Measurements from ENCODE around the gene AACS.

DNA sequence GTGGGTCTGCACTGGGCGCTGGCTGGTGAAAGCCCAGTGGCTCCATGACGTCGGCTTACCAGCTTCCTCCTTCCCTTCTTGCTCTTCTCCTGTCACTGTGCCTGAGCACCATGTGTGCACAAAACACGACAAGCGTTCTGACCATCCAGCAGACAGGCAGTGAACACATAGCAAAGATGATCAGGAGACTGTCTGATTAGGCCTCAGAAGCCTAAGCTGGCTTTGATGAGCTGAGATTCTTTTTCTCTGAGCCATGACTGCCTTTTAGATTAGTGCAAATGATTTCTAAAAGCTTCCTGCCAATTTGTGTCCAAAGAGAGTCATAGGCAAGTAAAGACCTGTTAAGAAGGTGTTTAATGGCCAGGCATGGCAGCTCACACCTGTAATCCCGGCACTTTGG, 83.1 kb downstream of the AACS start:
- TF ChIP-seq, protein P1, sequence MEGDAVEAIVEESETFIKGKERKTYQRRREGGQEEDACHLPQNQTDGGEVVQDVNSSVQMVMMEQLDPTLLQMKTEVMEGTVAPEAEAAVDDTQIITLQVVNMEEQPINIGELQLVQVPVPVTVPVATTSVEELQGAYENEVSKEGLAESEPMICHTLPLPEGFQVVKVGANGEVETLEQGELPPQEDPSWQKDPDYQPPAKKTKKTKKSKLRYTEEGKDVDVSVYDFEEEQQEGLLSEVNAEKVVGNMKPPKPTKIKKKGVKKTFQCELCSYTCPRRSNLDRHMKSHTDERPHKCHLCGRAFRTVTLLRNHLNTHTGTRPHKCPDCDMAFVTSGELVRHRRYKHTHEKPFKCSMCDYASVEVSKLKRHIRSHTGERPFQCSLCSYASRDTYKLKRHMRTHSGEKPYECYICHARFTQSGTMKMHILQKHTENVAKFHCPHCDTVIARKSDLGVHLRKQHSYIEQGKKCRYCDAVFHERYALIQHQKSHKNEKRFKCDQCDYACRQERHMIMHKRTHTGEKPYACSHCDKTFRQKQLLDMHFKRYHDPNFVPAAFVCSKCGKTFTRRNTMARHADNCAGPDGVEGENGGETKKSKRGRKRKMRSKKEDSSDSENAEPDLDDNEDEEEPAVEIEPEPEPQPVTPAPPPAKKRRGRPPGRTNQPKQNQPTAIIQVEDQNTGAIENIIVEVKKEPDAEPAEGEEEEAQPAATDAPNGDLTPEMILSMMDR (IDR thresholded peaks at IDR 0.05; ENCODE audit: poor library complexity, severe bottlenecking) = no peak
- no peak for TF ChIP-seq EZH2 (IDR thresholded peaks at IDR 0.05; ENCODE audit: borderline replicate concordance, insufficient read depth, low read length, poor library complexity, severe bottlenecking)
- TF ChIP-seq POLR2AphosphoS5 (IDR thresholded peaks at IDR 0.05) = no peak
- TF ChIP-seq TAF1 (IDR thresholded peaks at IDR 0.05; ENCODE audit: low read depth) = no peak
- no peak for TF ChIP-seq SMC3 (conservative IDR thresholded peaks at IDR 0.05; ENCODE audit: poor library complexity)
- TF ChIP-seq EP300 (conservative IDR thresholded peaks at IDR 0.05; ENCODE audit: poor library complexity, severe bottlenecking) = no peak
- TF ChIP-seq MXI1 (conservative IDR thresholded peaks at IDR 0.05; ENCODE audit: poor library complexity, severe bottlenecking) = no peak
- no peak for TF ChIP-seq RAD21 (conservative IDR thresholded peaks at IDR 0.05)
- TF ChIP-seq, protein P2, sequence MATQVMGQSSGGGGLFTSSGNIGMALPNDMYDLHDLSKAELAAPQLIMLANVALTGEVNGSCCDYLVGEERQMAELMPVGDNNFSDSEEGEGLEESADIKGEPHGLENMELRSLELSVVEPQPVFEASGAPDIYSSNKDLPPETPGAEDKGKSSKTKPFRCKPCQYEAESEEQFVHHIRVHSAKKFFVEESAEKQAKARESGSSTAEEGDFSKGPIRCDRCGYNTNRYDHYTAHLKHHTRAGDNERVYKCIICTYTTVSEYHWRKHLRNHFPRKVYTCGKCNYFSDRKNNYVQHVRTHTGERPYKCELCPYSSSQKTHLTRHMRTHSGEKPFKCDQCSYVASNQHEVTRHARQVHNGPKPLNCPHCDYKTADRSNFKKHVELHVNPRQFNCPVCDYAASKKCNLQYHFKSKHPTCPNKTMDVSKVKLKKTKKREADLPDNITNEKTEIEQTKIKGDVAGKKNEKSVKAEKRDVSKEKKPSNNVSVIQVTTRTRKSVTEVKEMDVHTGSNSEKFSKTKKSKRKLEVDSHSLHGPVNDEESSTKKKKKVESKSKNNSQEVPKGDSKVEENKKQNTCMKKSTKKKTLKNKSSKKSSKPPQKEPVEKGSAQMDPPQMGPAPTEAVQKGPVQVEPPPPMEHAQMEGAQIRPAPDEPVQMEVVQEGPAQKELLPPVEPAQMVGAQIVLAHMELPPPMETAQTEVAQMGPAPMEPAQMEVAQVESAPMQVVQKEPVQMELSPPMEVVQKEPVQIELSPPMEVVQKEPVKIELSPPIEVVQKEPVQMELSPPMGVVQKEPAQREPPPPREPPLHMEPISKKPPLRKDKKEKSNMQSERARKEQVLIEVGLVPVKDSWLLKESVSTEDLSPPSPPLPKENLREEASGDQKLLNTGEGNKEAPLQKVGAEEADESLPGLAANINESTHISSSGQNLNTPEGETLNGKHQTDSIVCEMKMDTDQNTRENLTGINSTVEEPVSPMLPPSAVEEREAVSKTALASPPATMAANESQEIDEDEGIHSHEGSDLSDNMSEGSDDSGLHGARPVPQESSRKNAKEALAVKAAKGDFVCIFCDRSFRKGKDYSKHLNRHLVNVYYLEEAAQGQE (IDR thresholded peaks at IDR 0.05; ENCODE audit: borderline replicate concordance) = no peak
